H1 (cell line): Measurements from ENCODE around the gene TWF2. TPM values are rescaled to one million over a fixed set of nuclear protein-coding genes. Genes with fewer than 3 reads are reported as not detected.

ENCODE experiments used
- CTCF ChIA-PET: fragments of 300-600 bp; sonication (Branson Sonifier 250); formaldehyde crosslinking; loops from one replicate; lab custom pipeline; 2021; ENCODE audit not compliant: partially characterized antibody; lab: Charles Lee
- POLR2A ChIA-PET: fragments of 300-600 bp; sonication (Branson Sonifier 250); formaldehyde crosslinking; loops from one replicate; lab custom pipeline; 2021; ENCODE audit warnings: inconsistent platforms; ENCODE audit not compliant: partially characterized antibody; lab: Charles Lee
- DNase-seq, 2 experiments: peaks; one replicate each; pipeline versions ENCODE4 v3.0.0 to v3.0.0-alpha.2; 2010 to 2022; ENCODE audit warnings: low spot score in 2 of 2, low read depth in 1 of 2, mixed read lengths in 1 of 2
- FAIRE-seq: peaks from 2 replicates; lab custom pipeline; 2011; peaks lifted over from hg19 to GRCh38; lab: Jason Lieb, UNC
- H2AFZ ChIP-seq: 2 replicates; pipeline ENCODE4 v1.8.1; 2012; ENCODE audit warnings: low read length, inconsistent platforms
- H2AK5ac ChIP-seq: 2 replicates; pipeline ENCODE4 v1.6.1; 2013; ENCODE audit warnings: low read depth, low read length
- H2BK120ac ChIP-seq: replicated peaks from 2 replicates; pipeline ENCODE3; 2013; ENCODE audit warnings: low read depth, low read length, inconsistent platforms
- H2BK12ac ChIP-seq: 2 replicates; pipeline ENCODE4 v1.6.1; 2013; ENCODE audit warnings: low read depth, low read length
- H2BK15ac ChIP-seq: 2 replicates; pipeline ENCODE4 v1.6.1; 2013; ENCODE audit warnings: low read length
- H2BK20ac ChIP-seq: 2 replicates; pipeline ENCODE4 v1.6.1; 2013; ENCODE audit warnings: low read length
- H2BK5ac ChIP-seq: 2 replicates; pipeline ENCODE4 v1.6.1; 2013; ENCODE audit warnings: low read depth, low read length
- H3K14ac ChIP-seq: 2 replicates; pipeline ENCODE4 v1.6.1; 2013; ENCODE audit warnings: inconsistent platforms; ENCODE audit not compliant: insufficient read length
- H3K18ac ChIP-seq: 2 replicates; pipeline ENCODE4 v1.6.1; 2013; ENCODE audit warnings: low read length; ENCODE audit errors: extremely low read depth
- H3K23ac ChIP-seq: 2 replicates; pipeline ENCODE4 v1.6.1; 2013; ENCODE audit warnings: inconsistent platforms; ENCODE audit not compliant: insufficient read length
- H3K23me2 ChIP-seq: 2 replicates; pipeline ENCODE4 v1.6.1; 2013; ENCODE audit warnings: low read depth, low read length
- H3K27ac ChIP-seq: 2 replicates; pipeline ENCODE4 v1.6.1; 2011; ENCODE audit warnings: low read depth, low read length, inconsistent platforms
- H3K27me3 ChIP-seq, 4 experiments: replicated peaks in 1 of 4; 1 replicate in 1 of 4; 2 replicates in 3 of 4; pipeline versions ENCODE4 v1.6.1 to v1.8.1; 2011 to 2013; ENCODE audit warnings: low read length in 3 of 4, mild to moderate bottlenecking in 3 of 4, inconsistent platforms in 2 of 4, mixed read lengths in 2 of 4, moderate library complexity in 1 of 4; ENCODE audit not compliant: control insufficient read depth in 3 of 4, insufficient read depth in 3 of 4; ENCODE audit errors: extremely low read depth in 1 of 4
- H3K36me3 ChIP-seq, 4 experiments: 2 replicates each; pipeline versions ENCODE4 v1.6.1 to v1.8.1; 2011 to 2013; ENCODE audit warnings: mild to moderate bottlenecking in 4 of 4, low read length in 3 of 4, moderate library complexity in 2 of 4, control low read depth in 1 of 4, inconsistent platforms in 1 of 4; ENCODE audit not compliant: insufficient read depth in 4 of 4, control insufficient read depth in 2 of 4
- H3K4ac ChIP-seq: replicated peaks from 2 replicates; pipeline ENCODE3; 2013; ENCODE audit warnings: low read length, low read depth, mixed read lengths, inconsistent platforms; ENCODE audit not compliant: insufficient read length
- H3K4me1 ChIP-seq, 4 experiments: replicated peaks in 1 of 4; 1 replicate in 1 of 4; 2 replicates in 3 of 4; pipeline versions ENCODE4 v1.6.1 to v1.8.1; 2011 to 2013; ENCODE audit warnings: low read length in 3 of 4, inconsistent platforms in 2 of 4, mixed read lengths in 1 of 4; ENCODE audit not compliant: insufficient read depth in 4 of 4, control insufficient read depth in 3 of 4
- H3K4me2 ChIP-seq, 2 experiments: 2 replicates each; pipeline versions ENCODE4 v1.6.1 to v1.8.1; 2011 to 2013; ENCODE audit warnings: low read depth in 2 of 2, low read length in 2 of 2, control low read depth in 1 of 2, inconsistent platforms in 1 of 2, mild to moderate bottlenecking in 1 of 2; ENCODE audit not compliant: insufficient read depth in 1 of 2
- H3K4me3 ChIP-seq, 4 experiments: fragments of 200-600, 300-600 bp in 1 of 4; sonication (generic), shearing (Covaris generic), sonication (Bioruptor Twin) in 1 of 4; 2 replicates each; pipeline versions ENCODE4 v1.5.1 to v1.8.1; 2011 to 2016; ENCODE audit warnings: low read length in 4 of 4, low read depth in 3 of 4, control low read depth in 2 of 4, inconsistent platforms in 2 of 4, mild to moderate bottlenecking in 2 of 4, mixed read lengths in 1 of 4, moderate library complexity in 1 of 4; ENCODE audit not compliant: insufficient read depth in 2 of 4; ENCODE audit errors: extremely low read depth in 1 of 4
- H3K56ac ChIP-seq: replicated peaks from 2 replicates; pipeline ENCODE3; 2013; ENCODE audit warnings: low read depth, mild to moderate bottlenecking, mixed read lengths, low read length, inconsistent platforms; ENCODE audit not compliant: insufficient read length
- H3K79me1 ChIP-seq: 2 replicates; pipeline ENCODE4 v1.6.1; 2013; ENCODE audit warnings: low read depth, low read length, control low read depth
- H3K79me2 ChIP-seq, 2 experiments: 2 replicates each; pipeline versions ENCODE4 v1.6.1 to v1.8.1; 2012 to 2013; ENCODE audit warnings: low read length in 2 of 2, mild to moderate bottlenecking in 2 of 2, inconsistent platforms in 1 of 2; ENCODE audit not compliant: insufficient read depth in 2 of 2, control insufficient read depth in 1 of 2
- H3K9ac ChIP-seq, 4 experiments: replicated peaks in 1 of 4; 1 replicate in 1 of 4; 2 replicates in 3 of 4; pipeline versions ENCODE4 v1.6.1 to v1.8.1; 2011 to 2013; ENCODE audit warnings: low read depth in 3 of 4, low read length in 3 of 4, control low read depth in 2 of 4, mild to moderate bottlenecking in 2 of 4, moderate library complexity in 2 of 4, inconsistent platforms in 1 of 4; ENCODE audit errors: extremely low read depth in 1 of 4
- H3K9me3 ChIP-seq, 2 experiments: 2 replicates each; pipeline versions ENCODE4 v1.6.1 to v1.8.1; 2012 to 2013; ENCODE audit warnings: mild to moderate bottlenecking in 2 of 2, moderate library complexity in 2 of 2, control low read depth in 1 of 2, inconsistent platforms in 1 of 2, low read depth in 1 of 2, low read length in 1 of 2, mixed read lengths in 1 of 2; ENCODE audit not compliant: insufficient read depth in 2 of 2
- H4K20me1 ChIP-seq, 2 experiments: replicated peaks in 1 of 2; 2 replicates each; pipeline versions ENCODE3 to v1.8.1; 2011 to 2013; ENCODE audit warnings: inconsistent platforms in 2 of 2, low read length in 2 of 2, mild to moderate bottlenecking in 1 of 2; ENCODE audit not compliant: insufficient read depth in 2 of 2, control insufficient read depth in 1 of 2
- H4K5ac ChIP-seq: 2 replicates; pipeline ENCODE4 v1.6.1; 2013; ENCODE audit warnings: low read length, low read depth, mixed read lengths, inconsistent platforms; ENCODE audit not compliant: insufficient read length
- H4K8ac ChIP-seq: 2 replicates; pipeline ENCODE4 v1.8.0; 2013; ENCODE audit warnings: mild to moderate bottlenecking, moderate library complexity, low read length, inconsistent platforms; ENCODE audit not compliant: insufficient read depth; ENCODE audit errors: extremely low read depth
- H4K91ac ChIP-seq: replicated peaks from 2 replicates; pipeline ENCODE3; 2013; ENCODE audit warnings: low read length, mixed read lengths, inconsistent platforms; ENCODE audit not compliant: insufficient read length
- POLR2A ChIP-seq, 2 experiments: IDR thresholded peaks; 1 replicate in 1 of 2; 2 replicates in 1 of 2; pipeline ENCODE4 v1.6.1; 2011; ENCODE audit warnings: low read depth in 2 of 2, low read length in 2 of 2, mild to moderate bottlenecking in 2 of 2; ENCODE audit errors: control extremely low read depth in 1 of 2
- SIRT6 ChIP-seq: IDR thresholded peaks from one replicate; pipeline ENCODE4 v1.7.1; 2012; ENCODE audit warnings: low read length, inconsistent platforms
- WGBS, 2 experiments: shearing (Covaris generic) in 1 of 2; methylation state at CpG; one replicate each; pipeline versions ENCODE4 v1.1.6 to v1.1.7; 2013 to 2015; ENCODE audit warnings: low lambda C conversion rate in 2 of 2, mixed read lengths in 2 of 2, inconsistent platforms in 1 of 2, low coverage in 1 of 2, missing lambda C conversion rate in 1 of 2; ENCODE audit not compliant: insufficient replicate concordance in 2 of 2, insufficient coverage in 1 of 2, insufficient read length in 1 of 2; ENCODE audit errors: extremely low coverage in 1 of 2, missing lambda C conversion rate in 1 of 2; 5-methylcytosine and 5-hydroxymethylcytosine counted together
- polyA plus RNA-seq, 7 experiments: library from polyadenylated mRNA; depleted of rRNA in 3 of 7; stranded (reverse) in 5 of 7; unstranded in 2 of 7; fragments of >200 nt in 5 of 7; fragments of 200-250 nt in 2 of 7; gene quantifications; 1 replicate in 5 of 7; 2 replicates in 1 of 7; 4 replicates in 1 of 7; pipeline versions ENCODE4 v1.2.1 to v1.2.3, GENCODE V29; 2011 to 2013; ENCODE audit warnings: missing spikeins in 2 of 7, mixed read lengths in 2 of 7
- total RNA-seq: library from RNA; stranded (reverse); fragmentation: NEBNext Ultra II Directional; extraction: Animal tissue kit (Norgen Biotek cat#: 25700); gene quantifications from 2 replicates; pipeline ENCODE4 v1.2.1, GENCODE V29; 2021

TWF2 gene
- total and polyA plus RNA-seq, 2 of the 8 experiments (the other 6 are each of a cell fraction or from before 2014, with no cell fraction given): 65.2 to 90.4 TPM

GRCh38 chr3:52280050-52280461, 41.1 kb upstream of the TWF2 start:
- Histone ChIP-seq H3K4me3 (no peak overlapping the region), H3K27me3 (no peaks in the 10 kb centered on the region), H3K36me3 (no peaks in the 10 kb centered on the region), H2BK5ac (no peak overlapping the region), H3K27ac (no peak overlapping the region), H2BK20ac (no peak overlapping the region), H4K5ac (no peak overlapping the region), H3K9me3 (no peaks in the 10 kb centered on the region), H3K23me2 (peaks cover 10% of the 10 kb centered on the region), H2AK5ac (no peak overlapping the region), H3K79me2 (peaks cover 19 to 31% of the 10 kb centered on the region in 2 experiments), H2BK15ac (no peak overlapping the region), H4K20me1 (peaks cover 6 to 10% of the 10 kb centered on the region in 2 experiments), H3K79me1 (no peaks in the 10 kb centered on the region; the same call in 1 of the 2 replicates), H2BK120ac (no peak overlapping the region), H3K18ac (no peak overlapping the region), H2AFZ (no peak overlapping the region), H4K91ac (no peak overlapping the region), H3K9ac (no peak overlapping the region), H3K14ac (no peak overlapping the region), H4K8ac (no peak overlapping the region), H2BK12ac (no peak overlapping the region), H3K23ac (no peak overlapping the region), H3K56ac (no peak overlapping the region), H3K4ac (no peak overlapping the region), H3K4me2 (peak overlapping the region in 1 of 2 experiments; percentile 43; a peak in 1 of 4 replicates), H3K4me1 (peaks cover 0 to 3% (median under 1%) of the 10 kb centered on the region in 4 experiments; a peak in 3 of 7 replicates)
- POLR2A ChIA-PET: interaction anchor here (0.7 to 5.1 kb wide), 10 partner anchors 9 to 227 kb away, joined by 3 to 76 read pairs (median 8); partner anchors contain the start of genes GLYCTK and TWF2
- DNase-seq (no peak), FAIRE-seq (no peak)
- WGBS, 2 experiments: 87% methylated on average over 6 of the region's 6 CpGs; no CpG with 5 or more reads in 1 of the 2 experiments
- TF ChIP-seq SIRT6 (no peak), POLR2A (IDR thresholded peaks at IDR 0.05; ENCODE audit: control extremely low read depth in 1 of 2, low read depth in 2 of 2, low read length in 2 of 2) (peak in 1 of 2 experiments; percentile 36; a peak in 1 of 3 replicates)
- CTCF ChIA-PET: interaction anchor here (0.7 to 6.1 kb wide), 16 partner anchors 8 to 1376 kb away, joined by 3 to 34 read pairs (median 6); partner anchors contain the start of genes GLYCTK, PPM1M and TWF2
